ENCODE measurements around the gene NELL2.

- no peak for TF ChIP-seq POLR2A (IDR thresholded peaks at IDR 0.05; ENCODE audit: borderline replicate concordance, extremely low read depth, insufficient read depth, insufficient read length)
- no peak for TF ChIP-seq EGR1 (IDR thresholded peaks at IDR 0.05; ENCODE audit: low read depth)
- TF ChIP-seq, protein P1, sequence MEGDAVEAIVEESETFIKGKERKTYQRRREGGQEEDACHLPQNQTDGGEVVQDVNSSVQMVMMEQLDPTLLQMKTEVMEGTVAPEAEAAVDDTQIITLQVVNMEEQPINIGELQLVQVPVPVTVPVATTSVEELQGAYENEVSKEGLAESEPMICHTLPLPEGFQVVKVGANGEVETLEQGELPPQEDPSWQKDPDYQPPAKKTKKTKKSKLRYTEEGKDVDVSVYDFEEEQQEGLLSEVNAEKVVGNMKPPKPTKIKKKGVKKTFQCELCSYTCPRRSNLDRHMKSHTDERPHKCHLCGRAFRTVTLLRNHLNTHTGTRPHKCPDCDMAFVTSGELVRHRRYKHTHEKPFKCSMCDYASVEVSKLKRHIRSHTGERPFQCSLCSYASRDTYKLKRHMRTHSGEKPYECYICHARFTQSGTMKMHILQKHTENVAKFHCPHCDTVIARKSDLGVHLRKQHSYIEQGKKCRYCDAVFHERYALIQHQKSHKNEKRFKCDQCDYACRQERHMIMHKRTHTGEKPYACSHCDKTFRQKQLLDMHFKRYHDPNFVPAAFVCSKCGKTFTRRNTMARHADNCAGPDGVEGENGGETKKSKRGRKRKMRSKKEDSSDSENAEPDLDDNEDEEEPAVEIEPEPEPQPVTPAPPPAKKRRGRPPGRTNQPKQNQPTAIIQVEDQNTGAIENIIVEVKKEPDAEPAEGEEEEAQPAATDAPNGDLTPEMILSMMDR (IDR thresholded peaks at IDR 0.05 in 2 of 3, conservative IDR thresholded peaks at IDR 0.05 in 1 of 3; ENCODE audit: borderline replicate concordance in 1 of 3, insufficient read depth in 1 of 3, low read depth in 2 of 3, low read length in 2 of 3), result no peak
- TF ChIP-seq, protein P2, sequence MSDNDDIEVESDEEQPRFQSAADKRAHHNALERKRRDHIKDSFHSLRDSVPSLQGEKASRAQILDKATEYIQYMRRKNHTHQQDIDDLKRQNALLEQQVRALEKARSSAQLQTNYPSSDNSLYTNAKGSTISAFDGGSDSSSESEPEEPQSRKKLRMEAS (IDR thresholded peaks at IDR 0.05), result no peak
- TF ChIP-seq, protein P3, sequence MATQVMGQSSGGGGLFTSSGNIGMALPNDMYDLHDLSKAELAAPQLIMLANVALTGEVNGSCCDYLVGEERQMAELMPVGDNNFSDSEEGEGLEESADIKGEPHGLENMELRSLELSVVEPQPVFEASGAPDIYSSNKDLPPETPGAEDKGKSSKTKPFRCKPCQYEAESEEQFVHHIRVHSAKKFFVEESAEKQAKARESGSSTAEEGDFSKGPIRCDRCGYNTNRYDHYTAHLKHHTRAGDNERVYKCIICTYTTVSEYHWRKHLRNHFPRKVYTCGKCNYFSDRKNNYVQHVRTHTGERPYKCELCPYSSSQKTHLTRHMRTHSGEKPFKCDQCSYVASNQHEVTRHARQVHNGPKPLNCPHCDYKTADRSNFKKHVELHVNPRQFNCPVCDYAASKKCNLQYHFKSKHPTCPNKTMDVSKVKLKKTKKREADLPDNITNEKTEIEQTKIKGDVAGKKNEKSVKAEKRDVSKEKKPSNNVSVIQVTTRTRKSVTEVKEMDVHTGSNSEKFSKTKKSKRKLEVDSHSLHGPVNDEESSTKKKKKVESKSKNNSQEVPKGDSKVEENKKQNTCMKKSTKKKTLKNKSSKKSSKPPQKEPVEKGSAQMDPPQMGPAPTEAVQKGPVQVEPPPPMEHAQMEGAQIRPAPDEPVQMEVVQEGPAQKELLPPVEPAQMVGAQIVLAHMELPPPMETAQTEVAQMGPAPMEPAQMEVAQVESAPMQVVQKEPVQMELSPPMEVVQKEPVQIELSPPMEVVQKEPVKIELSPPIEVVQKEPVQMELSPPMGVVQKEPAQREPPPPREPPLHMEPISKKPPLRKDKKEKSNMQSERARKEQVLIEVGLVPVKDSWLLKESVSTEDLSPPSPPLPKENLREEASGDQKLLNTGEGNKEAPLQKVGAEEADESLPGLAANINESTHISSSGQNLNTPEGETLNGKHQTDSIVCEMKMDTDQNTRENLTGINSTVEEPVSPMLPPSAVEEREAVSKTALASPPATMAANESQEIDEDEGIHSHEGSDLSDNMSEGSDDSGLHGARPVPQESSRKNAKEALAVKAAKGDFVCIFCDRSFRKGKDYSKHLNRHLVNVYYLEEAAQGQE (IDR thresholded peaks at IDR 0.05; ENCODE audit: low read depth), result no peak
Observed at GRCh38 chr12:44859998-44860689, 16.0 kb downstream of the NELL2 start.

Measured in HCT116 (cell line).